ENCODE data around the gene HOXD11.
A peak's percentile ranks its signal among the peaks of the same experiment; 100 is the strongest.

The HOXD11 gene

GRCh38 chr2:176106581-176107539, at the start of gene HOXD11:
TSS of gene HOXD11 (plus strand) at chr2:176107280. CDS start at chr2:176107356, 76 bp downstream.
- peak in 1 of 6 experiments; percentile 24 for DNase-seq

GRCh38 chr2:176063958-176064357, 43.1 kb upstream of the HOXD11 start:
- DNase-seq = no peak

DNA sequence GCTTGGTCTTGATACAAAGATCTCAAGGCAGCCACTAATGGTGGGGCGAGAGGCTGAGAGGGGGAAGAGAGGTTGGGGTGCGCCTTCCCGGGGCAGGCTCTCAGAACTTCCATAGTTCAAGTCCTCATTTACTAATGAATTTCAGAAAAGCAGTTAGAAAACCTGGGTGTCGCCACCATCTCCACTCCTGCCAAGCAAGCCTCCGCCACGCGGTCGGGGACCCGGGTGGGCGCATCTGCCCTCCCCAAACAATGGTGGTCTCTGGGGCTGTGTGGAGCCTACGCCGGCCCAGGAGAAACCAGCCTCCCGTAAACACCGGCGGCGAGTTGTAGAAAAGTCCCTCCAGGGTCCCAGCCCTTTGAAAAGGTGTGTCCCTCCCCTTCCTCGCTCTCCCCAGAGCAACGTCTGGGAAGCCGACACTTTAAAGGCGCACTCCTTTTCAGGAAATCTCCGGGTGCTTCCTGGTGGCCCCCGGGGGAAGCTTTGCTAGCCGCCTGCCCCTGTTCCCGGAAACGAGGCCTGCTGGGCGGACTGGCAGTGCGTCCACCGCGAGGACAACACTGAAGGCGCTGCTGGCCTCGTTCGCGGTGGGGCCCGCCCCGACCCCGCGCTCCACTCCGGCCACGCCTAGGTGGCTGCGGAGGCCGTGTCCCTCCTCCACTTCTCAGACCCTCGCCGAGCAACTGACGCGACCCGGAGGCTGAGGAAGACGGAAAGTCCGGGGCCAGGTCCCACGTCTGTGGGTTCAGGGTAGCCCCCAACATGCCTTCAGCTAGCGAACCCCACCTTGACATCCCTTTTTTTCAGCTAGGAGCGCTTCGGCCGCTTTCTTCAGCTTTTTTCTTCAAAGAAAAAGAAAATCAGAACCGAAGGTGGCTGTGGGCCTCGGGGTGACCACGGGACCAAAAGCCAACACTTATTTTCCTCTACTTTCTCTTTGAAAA, 40.2 kb upstream of the HOXD11 start:
- no peak for DNase-seq

- no peak for DNase-seq
Observed at GRCh38 chr2:176067589-176068418, 39.3 kb upstream of the HOXD11 start.

DNA sequence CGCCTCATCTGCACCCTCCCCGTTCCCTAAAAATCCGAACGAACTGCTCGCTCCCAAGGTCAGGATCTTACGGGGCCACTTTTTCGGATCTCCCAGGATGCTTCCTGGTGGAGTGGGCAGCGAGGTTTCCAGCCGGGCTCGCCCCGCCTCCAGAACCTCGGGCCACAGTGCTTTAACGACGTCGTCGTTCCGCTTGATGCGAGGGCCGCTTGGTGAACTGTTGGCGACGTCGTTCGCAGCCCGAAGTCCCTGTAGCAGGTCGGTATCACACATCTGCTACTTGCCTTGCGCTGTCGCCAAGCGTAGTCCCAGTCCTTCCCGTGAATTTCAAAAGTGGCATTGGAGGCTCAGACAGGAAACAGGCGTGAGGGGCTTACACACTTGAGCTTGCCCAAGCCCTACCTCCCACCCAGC, 38.7 kb upstream of the HOXD11 start:
- no peak for DNase-seq

GRCh38 chr2:176071330-176072291, 35.5 kb upstream of the HOXD11 start:
- no peak for DNase-seq

DNA sequence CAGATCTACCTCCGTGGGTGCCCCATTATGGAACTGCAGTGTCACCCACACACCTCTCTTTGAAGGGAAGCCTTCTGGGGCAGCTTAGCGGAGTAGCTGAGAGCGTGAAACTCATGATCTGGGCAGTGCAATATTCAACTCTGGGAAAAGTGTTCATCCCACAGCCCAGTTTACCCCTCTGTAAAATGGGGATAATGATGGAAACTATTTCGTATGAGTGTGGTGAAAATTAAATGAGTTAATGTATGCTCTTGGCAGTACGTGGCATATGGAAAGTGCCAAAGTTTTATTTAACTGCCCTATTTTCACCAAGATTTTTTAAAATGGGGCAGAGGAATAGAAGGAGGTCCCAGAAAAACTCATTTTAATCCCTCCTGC, 34.8 kb upstream of the HOXD11 start:
- DNase-seq = no peak

DNA sequence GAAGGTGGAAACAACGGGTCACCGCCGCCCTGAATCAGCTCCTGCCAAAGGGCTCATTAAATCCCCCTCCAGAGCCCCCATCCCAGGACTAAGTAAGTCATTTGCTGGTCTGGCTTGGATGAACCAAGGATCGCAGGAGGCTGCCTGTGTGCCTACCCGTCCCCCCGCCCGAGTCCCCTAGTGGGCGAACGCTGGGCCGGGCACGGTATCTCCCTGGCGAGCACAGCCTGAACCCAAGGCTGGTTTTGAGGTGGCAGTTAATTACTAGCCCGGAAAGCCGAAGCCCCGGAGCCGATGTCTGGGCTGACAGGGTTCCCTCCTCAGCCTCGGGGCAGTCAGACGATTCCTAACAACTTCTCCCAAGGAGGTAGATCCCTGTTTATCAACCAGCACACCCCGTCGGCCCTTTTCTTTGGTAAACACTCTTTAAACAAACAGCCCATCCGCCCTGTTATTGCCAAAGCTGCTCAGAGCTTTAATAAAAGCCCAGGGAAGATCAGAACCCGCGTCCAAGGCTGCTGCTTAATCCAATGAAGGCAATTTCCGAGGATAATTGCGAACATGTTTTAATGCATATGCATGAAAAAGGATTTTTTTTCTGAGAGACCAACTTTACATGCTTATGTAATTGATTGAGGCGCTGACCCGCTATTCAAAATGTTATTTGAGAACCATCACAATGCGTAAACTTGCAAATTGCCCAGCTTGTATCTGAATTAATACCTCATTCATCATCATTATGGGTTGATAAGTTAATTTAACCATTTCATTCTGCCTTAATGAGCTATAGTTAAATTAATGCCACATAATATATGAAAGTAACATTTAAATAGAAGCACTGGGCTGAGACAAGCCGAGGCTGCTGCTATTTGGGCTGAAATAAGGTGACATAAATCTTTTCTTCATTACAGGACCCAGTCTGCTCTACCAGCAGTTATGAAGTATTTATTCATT, 33.9 kb upstream of the HOXD11 start:
- no peak for DNase-seq

DNA sequence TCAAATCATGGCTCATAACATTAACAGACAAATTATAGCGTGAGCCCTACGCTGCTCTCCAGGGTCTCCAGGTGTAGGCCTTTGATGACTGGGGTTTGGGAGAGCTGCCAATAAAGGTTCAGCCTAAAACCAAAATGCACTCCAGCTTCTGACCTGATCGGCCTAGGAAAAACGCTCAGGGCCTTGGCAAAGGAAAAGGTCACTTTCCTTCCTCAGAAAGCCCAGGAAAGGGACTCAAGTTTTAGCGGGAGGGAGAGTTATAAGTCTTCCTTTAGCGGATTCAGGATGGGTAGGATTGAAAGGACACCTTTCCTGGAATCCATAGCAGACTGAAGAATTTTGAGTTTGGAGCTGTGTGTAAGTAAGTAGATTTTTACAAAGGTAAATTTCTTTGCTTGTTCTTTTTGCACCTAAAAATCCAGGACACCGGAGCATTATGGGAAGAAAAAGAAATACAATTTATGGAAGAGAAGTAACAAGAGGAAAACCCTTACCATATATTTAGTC, 32.1 kb upstream of the HOXD11 start:
- DNase-seq = no peak

- DNase-seq = no peak
Observed at GRCh38 chr2:176075481-176075880, 31.6 kb upstream of the HOXD11 start.

DNA sequence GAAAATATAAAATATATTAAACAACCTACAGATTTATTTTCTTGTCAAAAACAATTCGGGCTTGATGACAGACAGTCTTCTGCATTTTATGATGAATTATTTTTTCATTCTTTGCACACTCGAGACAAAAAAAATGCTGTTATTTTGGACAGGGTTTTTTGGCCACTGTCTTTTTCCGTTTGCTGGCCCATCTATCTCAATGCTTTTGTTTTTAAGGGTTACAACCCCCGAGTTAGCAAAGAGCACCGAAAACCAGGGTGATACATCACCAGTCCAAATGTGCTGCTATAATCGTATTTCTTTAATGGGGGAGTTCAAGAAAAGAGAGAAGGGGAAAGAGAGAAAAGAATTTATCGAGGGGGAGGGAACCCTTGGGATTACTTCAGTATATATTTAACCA, 31.0 kb upstream of the HOXD11 start:
- DNase-seq = no peak

DNA sequence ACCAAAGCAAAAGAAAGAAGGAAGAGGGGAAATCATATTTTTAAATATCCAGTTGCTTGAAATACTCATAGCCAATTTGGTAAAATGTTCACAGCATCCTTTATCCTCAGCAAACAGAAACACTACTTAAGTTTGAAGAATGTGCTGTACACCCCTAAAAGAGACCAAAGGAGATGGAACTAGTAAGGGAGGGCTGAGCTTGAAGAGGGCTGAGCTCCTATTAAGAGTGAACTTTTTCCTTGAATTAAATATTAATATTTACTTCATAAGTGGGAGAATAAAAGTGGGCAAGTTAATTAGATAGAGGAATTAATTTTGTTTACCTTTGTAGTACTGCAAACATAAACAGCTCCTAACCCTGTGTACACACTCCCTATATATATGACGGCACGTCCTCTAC, 30.3 kb upstream of the HOXD11 start:
- no peak for DNase-seq

DNA sequence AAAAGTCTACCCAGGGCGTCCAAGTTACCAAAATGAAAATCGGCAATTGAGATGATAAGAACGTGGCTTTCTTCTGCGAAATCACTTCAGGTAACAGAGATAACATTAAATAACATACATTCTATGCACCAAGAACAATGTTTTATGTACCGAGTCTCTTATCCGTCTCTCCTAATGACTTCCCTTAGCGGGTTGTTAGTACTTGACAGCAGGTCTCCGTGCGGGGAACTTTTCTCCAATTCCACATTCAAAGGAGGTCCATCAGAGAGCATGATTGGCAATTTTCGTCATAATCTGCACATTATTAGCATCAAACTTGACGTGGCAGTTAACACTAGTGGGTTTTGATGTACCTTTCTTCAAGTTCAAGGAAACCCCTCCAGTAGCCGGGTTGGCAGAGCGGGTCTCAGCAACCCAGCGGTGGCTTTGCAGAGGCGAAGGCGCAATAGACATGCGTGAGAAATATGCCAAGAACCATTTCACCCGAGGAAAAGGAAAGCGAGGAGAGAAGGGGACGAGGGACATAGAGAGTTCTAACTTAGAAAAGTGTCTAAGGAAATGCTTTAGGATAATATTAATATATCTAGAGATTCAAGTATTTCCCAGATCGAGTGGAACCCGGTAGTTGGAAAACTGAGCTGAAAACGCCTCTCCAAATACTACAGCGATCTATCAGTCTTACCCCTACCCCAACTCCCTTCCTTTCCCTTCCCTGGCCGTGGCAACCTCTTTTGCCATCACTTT, 28.4 kb upstream of the HOXD11 start:
- no peak for DNase-seq

DNA sequence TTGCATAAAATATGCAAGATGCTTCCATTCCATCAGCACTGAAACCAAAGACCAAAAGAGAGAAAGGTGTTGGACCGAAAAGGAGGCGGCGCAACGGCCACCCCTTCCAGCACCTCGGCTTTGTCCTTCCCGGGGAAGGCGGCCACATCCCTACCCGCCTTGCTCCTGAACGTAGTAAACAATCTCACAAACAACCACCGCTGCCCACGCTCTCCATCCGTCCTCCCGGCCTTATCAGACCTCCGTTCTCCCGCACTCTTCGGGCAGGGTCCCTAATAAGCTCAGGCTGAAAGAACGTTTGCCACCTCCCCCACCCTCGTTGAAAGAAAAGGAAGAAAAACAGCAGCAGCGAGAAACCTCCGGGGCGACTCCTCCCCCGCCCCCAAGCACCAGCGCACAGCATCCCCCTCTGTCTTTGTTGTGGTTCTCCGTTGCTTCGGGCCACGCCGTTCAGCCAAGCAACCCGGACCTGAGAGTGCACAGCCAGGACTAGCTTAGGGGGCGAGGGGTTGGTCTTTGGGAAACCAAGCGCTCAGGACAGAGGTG, 27.7 kb upstream of the HOXD11 start:
- no peak for DNase-seq

GRCh38 chr2:176079831-176080539, 27.1 kb upstream of the HOXD11 start:
- DNase-seq = no peak

DNA sequence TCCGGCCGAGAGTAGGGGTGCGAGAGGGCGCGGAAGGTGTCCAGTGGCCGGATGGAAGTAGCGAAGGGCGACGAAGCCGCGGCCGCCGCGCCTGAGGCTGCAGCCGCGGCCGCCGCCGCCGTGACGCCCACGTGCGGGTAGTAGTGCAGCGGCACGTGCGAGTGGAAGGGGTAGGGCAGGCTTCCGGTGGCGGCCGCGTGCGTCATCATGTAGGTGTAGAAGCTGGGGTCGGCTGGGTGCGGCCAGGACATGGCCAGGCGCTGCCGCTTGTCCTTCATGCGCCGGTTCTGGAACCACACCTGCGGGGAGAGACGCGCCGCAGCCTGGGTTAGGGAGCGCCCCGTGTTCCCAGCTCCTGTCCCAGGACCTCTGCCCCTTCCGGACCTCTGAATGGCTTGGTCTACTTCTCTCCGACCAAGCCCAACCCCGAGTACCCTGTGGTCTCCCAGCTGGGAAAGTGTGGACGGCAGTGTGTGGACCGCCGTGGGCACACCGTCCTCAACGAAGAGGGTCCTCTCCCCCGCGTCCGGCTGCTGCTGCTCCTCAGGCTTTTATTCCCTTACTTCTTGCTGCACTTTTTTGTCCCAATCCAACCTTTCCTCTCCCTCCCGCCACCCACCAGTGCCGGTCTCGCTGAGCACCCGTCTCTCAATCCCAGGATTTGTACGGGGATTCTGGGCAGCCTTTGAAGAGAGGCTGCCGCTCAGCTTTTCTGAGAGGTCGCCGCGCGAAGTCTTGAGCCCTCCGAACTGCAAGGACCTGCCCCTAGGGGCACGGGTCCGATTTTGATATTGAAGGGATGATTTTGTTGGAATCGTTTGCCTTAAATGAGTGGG, 26.3 kb upstream of the HOXD11 start:
- peak in 1 of 6 experiments; percentile 31 for DNase-seq

DNA sequence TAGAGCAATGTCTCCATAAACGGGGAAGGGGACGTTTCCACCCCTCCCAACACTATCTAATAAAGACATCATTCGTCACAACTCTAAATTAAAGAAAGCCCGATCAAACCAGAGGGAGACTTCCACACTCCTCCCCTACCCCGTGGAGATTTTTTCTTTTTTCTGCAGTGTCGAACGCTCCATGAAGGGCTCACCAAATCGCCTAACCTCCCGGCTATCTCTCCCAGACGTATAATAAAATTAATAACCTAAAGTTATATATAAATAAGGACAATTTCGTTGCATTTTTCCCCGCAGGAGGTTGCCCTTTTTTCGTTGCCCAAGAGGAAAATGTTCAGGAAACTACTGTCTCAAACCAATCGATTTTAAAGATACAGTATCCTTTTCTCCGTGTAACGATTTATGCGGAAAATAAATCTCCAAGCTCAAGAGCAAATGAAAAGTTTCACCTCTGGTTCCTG, 25.7 kb upstream of the HOXD11 start:
- DNase-seq = no peak

Data from stimulated activated naive CD4-positive, alpha-beta T cell (primary cell).